Neural cell (in vitro differentiated cells): Measurements from ENCODE around the gene CTDP1. TPM values are rescaled to one million over a fixed set of nuclear protein-coding genes. Genes with fewer than 3 reads are reported as not detected.

Experiments used
- H2AFZ ChIP-seq: fragments of 200-600, 300-800 bp; sonication (generic), shearing (Covaris generic); 2 replicates; pipeline ENCODE4 v1.6.0; 2014; ENCODE audit warnings: low read depth, mild to moderate bottlenecking, antibody characterized with exemption, low read length, moderate library complexity
- H3F3A ChIP-seq: fragments of 200-600 bp; shearing (Covaris generic); 2 replicates; pipeline ENCODE4 v1.6.1; 2016; ENCODE audit warnings: mild to moderate bottlenecking, moderate library complexity, mixed read lengths, antibody characterized with exemption, low read length; ENCODE audit not compliant: insufficient read depth, poor library complexity, severe bottlenecking
- H3K27ac ChIP-seq: fragments of 200-600, 300-800 bp; sonication (generic), shearing (Covaris generic); 2 replicates; pipeline ENCODE4 v1.5.1; 2014; ENCODE audit warnings: mild to moderate bottlenecking, low read length, moderate library complexity
- H3K27me3 ChIP-seq: fragments of 300-800, 200-600 bp; sonication (generic), shearing (Covaris generic); 2 replicates; pipeline ENCODE4 v1.6.0; 2014; ENCODE audit warnings: mild to moderate bottlenecking, low read depth, low read length, moderate library complexity; ENCODE audit not compliant: insufficient read depth
- H3K36me3 ChIP-seq: fragments of 300-800, 200-600 bp; sonication (generic), shearing (Covaris generic); 2 replicates; pipeline ENCODE4 v1.5.1; 2014; ENCODE audit warnings: mild to moderate bottlenecking, antibody characterized with exemption, low read length, moderate library complexity; ENCODE audit not compliant: insufficient read depth
- H3K4me2 ChIP-seq: fragments of 300-800, 200-600 bp; sonication (generic), shearing (Covaris generic); 2 replicates; pipeline ENCODE4 v1.6.0; 2014; ENCODE audit warnings: mild to moderate bottlenecking, low read length
- H3K4me3 ChIP-seq: fragments of 300-800, 200-600 bp; sonication (generic), shearing (Covaris generic); 2 replicates; pipeline ENCODE4 v1.5.1; 2014; ENCODE audit warnings: mild to moderate bottlenecking, low read length, moderate library complexity
- H3K79me2 ChIP-seq: fragments of 200-600 bp; shearing (Covaris generic); replicated peaks from 2 replicates; pipeline ENCODE4 v1.6.0; 2014; ENCODE audit warnings: mild to moderate bottlenecking, low read length, moderate library complexity; ENCODE audit not compliant: insufficient read depth
- H3K9ac ChIP-seq: fragments of 300-800, 200-600 bp; sonication (generic), shearing (Covaris generic); 2 replicates; pipeline ENCODE4 v1.6.1; 2016; ENCODE audit warnings: mild to moderate bottlenecking, low read length, mixed read lengths
- H3K9me2 ChIP-seq: fragments of 200-600 bp; shearing (Covaris generic); 2 replicates; pipeline ENCODE4 v1.6.1; 2016; ENCODE audit warnings: mild to moderate bottlenecking, low read length, mixed read lengths; ENCODE audit not compliant: insufficient read depth
- H3K9me3 ChIP-seq: fragments of 200-600, 300-800 bp; sonication (generic), shearing (Covaris generic); 2 replicates; pipeline ENCODE4 v1.6.1; 2016; ENCODE audit warnings: mild to moderate bottlenecking, mixed run types, low read length, moderate library complexity, mixed read lengths
- H4K20me1 ChIP-seq: fragments of 200-600 bp; shearing (Covaris generic); 2 replicates; pipeline ENCODE4 v1.6.1; 2016; ENCODE audit warnings: mild to moderate bottlenecking, mixed run types; ENCODE audit not compliant: insufficient read depth
- CTCF ChIP-seq: fragments of 450-650 bp; IDR thresholded peaks from 2 replicates; pipeline ENCODE4 v1.5.1; 2014; ENCODE audit warnings: antibody characterized with exemption, mild to moderate bottlenecking, moderate library complexity; ENCODE audit not compliant: poor library complexity, severe bottlenecking
- EP300 ChIP-seq: fragments of 450-650 bp; conservative IDR thresholded peaks from 2 replicates; pipeline ENCODE4 v1.6.1; 2014; ENCODE audit warnings: antibody characterized with exemption, mild to moderate bottlenecking, moderate library complexity; ENCODE audit not compliant: poor library complexity, severe bottlenecking
- EZH2 ChIP-seq: fragments of 200-600, 300-800 bp; shearing (Covaris generic), sonication (generic); IDR thresholded peaks from 2 replicates; pipeline ENCODE4 v1.6.1; 2014; ENCODE audit warnings: antibody characterized with exemption, low read length, borderline replicate concordance, mild to moderate bottlenecking; ENCODE audit not compliant: insufficient read depth, poor library complexity, severe bottlenecking
- MXI1 ChIP-seq: fragments of 450-650 bp; conservative IDR thresholded peaks from 2 replicates; pipeline ENCODE4 v1.6.1; 2014; ENCODE audit warnings: antibody characterized with exemption, mild to moderate bottlenecking; ENCODE audit not compliant: poor library complexity, severe bottlenecking
- POLR2AphosphoS5 ChIP-seq: IDR thresholded peaks from 2 replicates; pipeline ENCODE4 v1.6.1; 2012
- RAD21 ChIP-seq: fragments of 450-650 bp; conservative IDR thresholded peaks from 2 replicates; pipeline ENCODE4 v1.6.1; 2014; ENCODE audit warnings: antibody characterized with exemption, mild to moderate bottlenecking, moderate library complexity
- REST ChIP-seq: IDR thresholded peaks from 2 replicates; pipeline ENCODE4 v1.6.1; 2012; ENCODE audit warnings: borderline replicate concordance
- SMC3 ChIP-seq: fragments of 450-650 bp; conservative IDR thresholded peaks from 2 replicates; pipeline ENCODE4 v1.6.1; 2014; ENCODE audit warnings: antibody characterized with exemption, mild to moderate bottlenecking, moderate library complexity; ENCODE audit not compliant: poor library complexity
- TAF1 ChIP-seq: IDR thresholded peaks from 2 replicates; pipeline ENCODE4 v1.6.1; 2012; ENCODE audit warnings: low read depth
- polyA plus RNA-seq: library from polyadenylated mRNA; depleted of rRNA; stranded (reverse); fragments of >200 nt; gene quantifications from 2 replicates; pipeline ENCODE4 v1.2.3, GENCODE V29; 2014

The CTDP1 gene
- polyA plus RNA-seq, 1 donor from 2014 or later, result 22.3 TPM

GRCh38 chr18:79792988-79793355, 113.4 kb downstream of the CTDP1 start:
- H3K36me3 ChIP-seq, result no peaks in the 10 kb centered on the region
- no peak overlapping the region for H3K4me2 ChIP-seq
- no peaks in the 10 kb centered on the region for H3K9me3 ChIP-seq
- no peak overlapping the region for H3K9ac ChIP-seq
- no peaks in the 10 kb centered on the region for H3K9me2 ChIP-seq
- H3K4me3 ChIP-seq, result no peak overlapping the region
- H4K20me1 ChIP-seq, result no peaks in the 10 kb centered on the region
- peaks cover 35% of the 10 kb centered on the region for H3K27me3 ChIP-seq
- no peaks in the 10 kb centered on the region for H3F3A ChIP-seq
- TF ChIP-seq TAF1, result no peak
- TF ChIP-seq EZH2, result no peak
- H2AFZ ChIP-seq, result no peak overlapping the region
- H3K79me2 ChIP-seq, result no peaks in the 10 kb centered on the region
- H3K27ac ChIP-seq, result no peak overlapping the region

- Histone ChIP-seq H3F3A (no peaks in the 10 kb centered on the region), H4K20me1 (no peaks in the 10 kb centered on the region), H3K9ac (no peak overlapping the region), H3K9me2 (no peaks in the 10 kb centered on the region), H3K79me2 (no peaks in the 10 kb centered on the region), H3K4me2 (no peak overlapping the region), H3K9me3 (no peaks in the 10 kb centered on the region), H3K27ac (no peak overlapping the region), H3K27me3 (peaks cover 38% of the 10 kb centered on the region), H3K4me3 (no peak overlapping the region), H2AFZ (no peak overlapping the region), H3K36me3 (no peaks in the 10 kb centered on the region)
- TF ChIP-seq POLR2AphosphoS5 (no peak), RAD21 (no peak), TAF1 (no peak), SMC3 (no peak), MXI1 (no peak), CTCF (no peak), REST (no peak), EP300 (no peak), EZH2 (no peak)
These were observed 115.2 kb downstream of the CTDP1 start for GRCh38 chr18:79794846-79795245.

- Histone ChIP-seq H3K9me3 (no peaks in the 10 kb centered on the region), H3K79me2 (no peaks in the 10 kb centered on the region), H2AFZ (no peak overlapping the region), H3K27ac (no peak overlapping the region), H3K9me2 (no peaks in the 10 kb centered on the region), H3K4me2 (no peak overlapping the region), H4K20me1 (no peaks in the 10 kb centered on the region), H3K4me3 (no peak overlapping the region), H3K27me3 (peaks cover 44% of the 10 kb centered on the region), H3F3A (no peaks in the 10 kb centered on the region), H3K9ac (no peak overlapping the region), H3K36me3 (no peaks in the 10 kb centered on the region)
- TF ChIP-seq RAD21 (no peak), EP300 (no peak), MXI1 (no peak), CTCF (no peak)
These were observed 115.8 kb downstream of the CTDP1 start for GRCh38 chr18:79795446-79795845.
